ENCODE results near the gene COL1A1.

Gene COL1A1

GRCh38 chr17:50166518-50167181 lies 34.8 kb downstream of the COL1A1 start:
- no peak overlapping the region for H3K4me3 ChIP-seq (ENCODE audit: low read depth in 1 of 5, low read length in 5 of 5)
- no peaks in the 10 kb centered on the region for H3K9me3 ChIP-seq (ENCODE audit: control insufficient read depth in 5 of 5, low read length in 5 of 5)
- H3K27me3 ChIP-seq (ENCODE audit: control insufficient read depth in 5 of 5, insufficient read depth in 4 of 5, low read length in 5 of 5), result peaks cover 0 to 6% (median 0%) of the 10 kb centered on the region in 5 donors
- peaks cover 0 to 11% (median 4%) of the 10 kb centered on the region in 5 donors for H3K4me1 ChIP-seq (ENCODE audit: control insufficient read depth in 5 of 5, insufficient read depth in 5 of 5, low read length in 5 of 5)
- no peak overlapping the region for H3K27ac ChIP-seq (ENCODE audit: low read depth, low read length)
- H3K36me3 ChIP-seq (ENCODE audit: control insufficient read depth in 5 of 5, insufficient read depth in 5 of 5, low read length in 5 of 5), result no peaks in the 10 kb centered on the region
- no peak overlapping the region for H3K9ac ChIP-seq (ENCODE audit: low read length in 5 of 5)

GRCh38 chr17:50165867-50166517 lies 35.4 kb downstream of the COL1A1 start, which contains the start of gene SGCA:
Gene SGCA, plus strand, starts transcription at chr17:50166005. Its CDS starts 36 bp downstream, at chr17:50166041.
- Histone ChIP-seq H3K27ac (ENCODE audit: low read depth, low read length) (no peak within 1 kb of the TSS), H3K9me3 (ENCODE audit: control insufficient read depth in 5 of 5, low read length in 5 of 5) (no peaks in the 10 kb centered on the region), H3K4me3 (ENCODE audit: low read depth in 1 of 5, low read length in 5 of 5) (no peak within 1 kb of the TSS), H3K36me3 (ENCODE audit: control insufficient read depth in 5 of 5, insufficient read depth in 5 of 5, low read length in 5 of 5) (no peaks in the 10 kb centered on the region), H3K9ac (ENCODE audit: low read length in 5 of 5) (peak within 1 kb of the TSS in 1 of 5 donors; percentile 25), H3K4me1 (ENCODE audit: control insufficient read depth in 5 of 5, insufficient read depth in 5 of 5, low read length in 5 of 5) (peaks cover 2 to 16% (median 10%) of the 10 kb centered on the region in 5 donors), H3K27me3 (ENCODE audit: control insufficient read depth in 5 of 5, insufficient read depth in 4 of 5, low read length in 5 of 5) (peaks cover 0 to 6% (median 0%) of the 10 kb centered on the region in 5 donors)

- Histone ChIP-seq H3K36me3 (ENCODE audit: control insufficient read depth in 5 of 5, insufficient read depth in 5 of 5, low read length in 5 of 5) (no peaks in the 10 kb centered on the region), H3K27me3 (ENCODE audit: control insufficient read depth in 5 of 5, insufficient read depth in 4 of 5, low read length in 5 of 5) (peaks cover 0 to 6% (median 0%) of the 10 kb centered on the region in 5 donors), H3K9me3 (ENCODE audit: control insufficient read depth in 5 of 5, low read length in 5 of 5) (no peaks in the 10 kb centered on the region), H3K4me3 (ENCODE audit: low read depth in 1 of 5, low read length in 5 of 5) (no peak overlapping the region), H3K27ac (ENCODE audit: low read depth, low read length) (no peak overlapping the region), H3K4me1 (ENCODE audit: control insufficient read depth in 5 of 5, insufficient read depth in 5 of 5, low read length in 5 of 5) (peaks cover 2 to 20% (median 14%) of the 10 kb centered on the region in 5 donors), H3K9ac (ENCODE audit: low read length in 5 of 5) (no peak overlapping the region)
Measured at GRCh38 chr17:50165466-50165865, 36.0 kb downstream of the COL1A1 start.

- Histone ChIP-seq H3K27ac (ENCODE audit: low read depth, low read length) (no peak overlapping the region), H3K36me3 (ENCODE audit: control insufficient read depth in 5 of 5, insufficient read depth in 5 of 5, low read length in 5 of 5) (no peaks in the 10 kb centered on the region), H3K9me3 (ENCODE audit: control insufficient read depth in 5 of 5, low read length in 5 of 5) (no peaks in the 10 kb centered on the region), H3K27me3 (ENCODE audit: control insufficient read depth in 5 of 5, insufficient read depth in 4 of 5, low read length in 5 of 5) (peaks cover 0 to 6% (median 0%) of the 10 kb centered on the region in 5 donors), H3K4me1 (ENCODE audit: control insufficient read depth in 5 of 5, insufficient read depth in 5 of 5, low read length in 5 of 5) (peaks cover 2 to 20% (median 14%) of the 10 kb centered on the region in 5 donors), H3K9ac (ENCODE audit: low read length in 5 of 5) (no peak overlapping the region), H3K4me3 (ENCODE audit: low read depth in 1 of 5, low read length in 5 of 5) (no peak overlapping the region)
Measured at GRCh38 chr17:50165066-50165465, 36.4 kb downstream of the COL1A1 start.

GRCh38 chr17:50164697-50164988 lies 36.8 kb downstream of the COL1A1 start:
- Histone ChIP-seq H3K4me3 (ENCODE audit: low read depth in 1 of 5, low read length in 5 of 5) (no peak overlapping the region), H3K9ac (ENCODE audit: low read length in 5 of 5) (no peak overlapping the region), H3K9me3 (ENCODE audit: control insufficient read depth in 5 of 5, low read length in 5 of 5) (no peaks in the 10 kb centered on the region), H3K27me3 (ENCODE audit: control insufficient read depth in 5 of 5, insufficient read depth in 4 of 5, low read length in 5 of 5) (peaks cover 0 to 6% (median 0%) of the 10 kb centered on the region in 5 donors), H3K27ac (ENCODE audit: low read depth, low read length) (no peak overlapping the region), H3K4me1 (ENCODE audit: control insufficient read depth in 5 of 5, insufficient read depth in 5 of 5, low read length in 5 of 5) (peaks cover 2 to 20% (median 14%) of the 10 kb centered on the region in 5 donors), H3K36me3 (ENCODE audit: control insufficient read depth in 5 of 5, insufficient read depth in 5 of 5, low read length in 5 of 5) (no peaks in the 10 kb centered on the region)

- Histone ChIP-seq H3K4me3 (ENCODE audit: low read depth in 1 of 5, low read length in 5 of 5) (no peak overlapping the region), H3K4me1 (ENCODE audit: control insufficient read depth in 5 of 5, insufficient read depth in 5 of 5, low read length in 5 of 5) (peaks cover 2 to 16% (median 14%) of the 10 kb centered on the region in 5 donors), H3K27ac (ENCODE audit: low read depth, low read length) (no peak overlapping the region), H3K9ac (ENCODE audit: low read length in 5 of 5) (no peak overlapping the region), H3K9me3 (ENCODE audit: control insufficient read depth in 5 of 5, low read length in 5 of 5) (no peaks in the 10 kb centered on the region), H3K27me3 (ENCODE audit: control insufficient read depth in 5 of 5, insufficient read depth in 4 of 5, low read length in 5 of 5) (peaks cover 0 to 6% (median 0%) of the 10 kb centered on the region in 5 donors), H3K36me3 (ENCODE audit: control insufficient read depth in 5 of 5, insufficient read depth in 5 of 5, low read length in 5 of 5) (no peaks in the 10 kb centered on the region)
Measured at GRCh38 chr17:50163843-50164696, 37.4 kb downstream of the COL1A1 start.

- H3K36me3 ChIP-seq (ENCODE audit: control insufficient read depth in 5 of 5, insufficient read depth in 5 of 5, low read length in 5 of 5), result no peaks in the 10 kb centered on the region
- no peaks in the 10 kb centered on the region for H3K9me3 ChIP-seq (ENCODE audit: control insufficient read depth in 5 of 5, low read length in 5 of 5)
- peaks cover 2 to 15% (median 13%) of the 10 kb centered on the region in 5 donors for H3K4me1 ChIP-seq (ENCODE audit: control insufficient read depth in 5 of 5, insufficient read depth in 5 of 5, low read length in 5 of 5)
- H3K9ac ChIP-seq (ENCODE audit: low read length in 5 of 5), result no peak overlapping the region
- H3K27me3 ChIP-seq (ENCODE audit: control insufficient read depth in 5 of 5, insufficient read depth in 4 of 5, low read length in 5 of 5), result no peaks in the 10 kb centered on the region
- no peak overlapping the region for H3K27ac ChIP-seq (ENCODE audit: low read depth, low read length)
- no peak overlapping the region for H3K4me3 ChIP-seq (ENCODE audit: low read depth in 1 of 5, low read length in 5 of 5)
Measured at GRCh38 chr17:50162466-50163254, 38.8 kb downstream of the COL1A1 start.

- peak overlapping the region in 4 of 5 donors; percentile 19 to 34 (median 26) for H3K4me3 ChIP-seq (ENCODE audit: low read depth in 1 of 5, low read length in 5 of 5)
Measured at GRCh38 chr17:50161911-50162288, 39.5 kb downstream of the COL1A1 start.

GRCh38 chr17:50161023-50161910 lies 40.2 kb downstream of the COL1A1 start:
- Histone ChIP-seq H3K27me3 (ENCODE audit: control insufficient read depth in 5 of 5, insufficient read depth in 4 of 5, low read length in 5 of 5) (no peaks in the 10 kb centered on the region), H3K4me1 (ENCODE audit: control insufficient read depth in 5 of 5, insufficient read depth in 5 of 5, low read length in 5 of 5) (peaks cover 2 to 14% (median 12%) of the 10 kb centered on the region in 5 donors), H3K36me3 (ENCODE audit: control insufficient read depth in 5 of 5, insufficient read depth in 5 of 5, low read length in 5 of 5) (no peaks in the 10 kb centered on the region), H3K9me3 (ENCODE audit: control insufficient read depth in 5 of 5, low read length in 5 of 5) (no peaks in the 10 kb centered on the region), H3K27ac (ENCODE audit: low read depth, low read length) (no peak overlapping the region), H3K4me3 (ENCODE audit: low read depth in 1 of 5, low read length in 5 of 5) (peak overlapping the region; percentile 74 to 93 (median 78)), H3K9ac (ENCODE audit: low read length in 5 of 5) (peak overlapping the region in 4 of 5 donors; percentile 43 to 74 (median 70))

More at GRCh38 chr17:50161911-50162288, 39.5 kb downstream of the COL1A1 start:
- no peaks in the 10 kb centered on the region for H3K36me3 ChIP-seq (ENCODE audit: control insufficient read depth in 5 of 5, insufficient read depth in 5 of 5, low read length in 5 of 5)
- H3K9ac ChIP-seq (ENCODE audit: low read length in 5 of 5), result peak overlapping the region in 1 of 5 donors; percentile 41
- no peaks in the 10 kb centered on the region for H3K27me3 ChIP-seq (ENCODE audit: control insufficient read depth in 5 of 5, insufficient read depth in 4 of 5, low read length in 5 of 5)
- no peaks in the 10 kb centered on the region for H3K9me3 ChIP-seq (ENCODE audit: control insufficient read depth in 5 of 5, low read length in 5 of 5)
- H3K27ac ChIP-seq (ENCODE audit: low read depth, low read length), result no peak overlapping the region
- peaks cover 2 to 15% (median 13%) of the 10 kb centered on the region in 5 donors for H3K4me1 ChIP-seq (ENCODE audit: control insufficient read depth in 5 of 5, insufficient read depth in 5 of 5, low read length in 5 of 5)

Measured in subcutaneous abdominal adipose tissue (tissue), 5 donors.